Omental fat pad (tissue), 4 donors: Measurements from ENCODE around the gene TMEM258. TPM values are rescaled to one million over a fixed set of nuclear protein-coding genes. Genes with fewer than 3 reads are reported as not detected.

Experiments
- ATAC-seq: fragments of 150-250 bp; one replicate; pipeline ENCODE4 v1.9.1; 2016; ENCODE audit warnings: mild to moderate bottlenecking, moderate library complexity; ENCODE audit not compliant: low FRiP score
- DNase-seq: peaks from one replicate; pipeline ENCODE4 v3.0.0-alpha.2; 2019; ENCODE audit warnings: low spot score
- CTCF ChIP-seq, 3 donors: fragments of 450-650 bp; IDR thresholded peaks; one replicate each; pipeline ENCODE4 v1.5.1; 2016 to 2017; ENCODE audit warnings: antibody characterized with exemption in 3 of 3, mild to moderate bottlenecking in 3 of 3, moderate library complexity in 2 of 3
- total RNA-seq, 4 donors: library from RNA; depleted of rRNA; stranded (reverse); fragments of >200 nt; gene quantifications; one replicate each; pipeline ENCODE4 v1.1.0, GENCODE V29; 2016

TMEM258 gene
- total RNA-seq, 4 donors from 2014 or later: 27.9 to 52.6 (median 43.4) TPM

DNA sequence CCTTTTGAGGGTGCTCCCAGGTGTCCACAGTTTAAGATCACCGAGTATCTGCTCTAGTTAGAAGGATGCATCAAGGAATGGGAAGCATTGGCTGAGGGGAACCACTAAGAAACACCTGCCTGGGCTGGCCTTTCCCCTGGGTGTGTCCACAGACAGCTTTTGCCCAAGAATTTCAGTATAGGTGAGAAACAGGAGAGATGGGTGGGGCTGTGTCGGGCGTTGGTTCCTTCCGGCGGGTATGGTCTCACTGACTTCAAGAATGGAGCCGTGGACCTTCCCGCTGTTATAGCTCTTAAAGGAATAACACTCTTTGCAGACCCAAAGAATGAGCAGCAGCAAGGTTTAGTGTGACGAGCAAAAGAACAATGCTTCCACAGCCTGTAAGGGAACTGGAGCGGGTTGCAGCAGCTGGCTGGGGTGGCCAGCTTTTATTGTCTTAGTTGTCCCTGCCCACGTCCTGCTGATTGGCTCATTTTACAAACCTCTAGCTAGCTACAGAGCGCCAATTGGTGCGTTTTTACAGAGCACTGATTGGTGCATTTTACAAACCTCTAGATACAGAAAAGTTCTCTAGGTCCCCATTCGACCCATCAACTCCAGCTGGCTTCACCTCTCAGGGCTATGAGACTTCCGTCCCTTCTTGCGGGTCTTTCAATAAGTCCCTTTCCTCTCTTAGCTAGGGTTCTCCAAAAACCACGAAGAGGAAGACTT is 22.0 kb upstream of the TMEM258 start:
- ATAC-seq (no peak), DNase-seq (no peak)
- no peak for TF ChIP-seq CTCF (IDR thresholded peaks at IDR 0.05)

DNA sequence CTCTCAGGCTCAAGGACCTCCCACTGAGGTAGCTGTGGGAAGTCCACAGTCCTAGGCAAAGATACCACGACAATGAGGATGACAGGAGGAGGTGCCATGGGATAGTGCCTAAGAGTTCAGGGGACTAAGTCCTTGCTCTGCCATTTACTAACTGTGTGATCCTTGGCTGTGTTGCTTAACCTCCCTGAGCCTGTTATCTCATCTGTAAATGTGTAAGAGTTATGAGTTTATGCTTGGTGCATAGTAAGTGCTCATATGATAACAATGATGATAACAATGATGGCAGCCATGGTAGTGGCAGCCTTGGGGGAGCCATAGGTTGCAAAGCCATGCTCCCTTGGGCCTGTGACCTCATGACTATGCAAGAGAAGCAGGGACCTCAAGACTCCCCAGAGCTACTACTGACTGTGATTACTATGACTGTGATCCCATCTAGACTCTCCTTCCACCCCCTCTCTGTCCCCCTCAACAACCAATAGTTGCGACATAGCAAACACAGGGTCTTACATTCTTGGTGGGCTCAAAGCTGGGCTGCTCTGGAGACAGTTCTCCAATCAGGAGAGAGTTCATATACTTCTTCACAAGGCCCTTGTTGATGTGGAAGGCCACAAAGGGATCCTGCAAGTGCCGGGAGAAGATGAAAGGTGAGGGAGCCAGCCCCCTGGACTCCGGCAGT is 20.5 kb upstream of the TMEM258 start:
- DNase-seq (no peak), ATAC-seq (no peak)
- no peak for TF ChIP-seq CTCF (IDR thresholded peaks at IDR 0.05)

DNA sequence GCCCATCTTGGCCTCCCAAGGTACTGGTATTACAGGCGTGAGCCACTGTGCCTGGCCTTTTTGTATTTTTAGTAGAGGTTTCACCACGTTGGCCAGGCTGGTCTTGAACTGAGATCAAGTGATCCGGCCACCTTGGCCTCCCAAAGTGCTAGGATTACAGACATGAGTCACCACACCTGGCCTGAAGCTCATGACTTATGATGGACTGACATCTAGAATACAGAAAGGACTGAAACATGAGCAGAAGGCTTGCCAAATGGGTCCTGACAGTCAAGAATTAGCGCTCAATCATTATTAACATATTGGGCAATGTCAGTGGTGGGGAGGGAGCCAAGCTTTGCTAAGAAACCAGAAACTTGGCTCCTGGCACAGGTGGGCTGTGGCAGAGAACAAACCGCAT is 19.4 kb upstream of the TMEM258 start:
- TF ChIP-seq CTCF (IDR thresholded peaks at IDR 0.05): no peak
- DNase-seq (no peak), ATAC-seq (no peak)

DNA sequence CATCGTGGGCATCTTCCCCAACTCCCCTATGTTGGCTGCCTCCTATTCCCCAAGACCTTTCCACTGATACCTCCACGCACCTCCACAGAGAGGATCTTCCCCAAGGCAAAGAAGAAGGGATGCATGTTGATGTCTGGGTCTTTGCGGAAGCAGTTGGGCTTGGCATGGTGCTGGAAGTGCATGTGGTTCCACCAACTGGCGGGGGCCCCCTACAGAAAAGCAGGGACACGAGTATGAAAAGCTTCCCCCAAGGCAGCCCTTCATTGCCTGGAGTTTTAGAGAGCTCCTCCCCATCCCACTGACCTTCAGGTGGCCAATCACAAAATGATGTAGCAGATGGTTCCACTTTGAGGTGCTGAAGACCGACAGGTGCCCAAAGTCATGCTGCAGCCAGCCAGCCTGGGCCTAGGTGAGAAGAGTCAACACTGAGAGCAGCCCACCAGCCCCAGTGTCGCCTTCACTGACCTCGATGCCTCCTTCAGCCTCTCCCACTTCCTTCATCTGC is 18.3 kb upstream of the TMEM258 start:
- no peak for TF ChIP-seq CTCF (IDR thresholded peaks at IDR 0.05)
- DNase-seq (no peak), ATAC-seq (no peak)

GRCh38 chr11:61806785-61807184 is 14.4 kb upstream of the TMEM258 start:
- no peak for TF ChIP-seq CTCF (IDR thresholded peaks at IDR 0.05)
- DNase-seq (no peak), ATAC-seq (no peak)

GRCh38 chr11:61805146-61805545 is 12.7 kb upstream of the TMEM258 start:
- no peak for TF ChIP-seq CTCF (IDR thresholded peaks at IDR 0.05)
- DNase-seq (no peak), ATAC-seq (no peak)
